Adrenal gland (tissue), 12 donors: ENCODE results near the gene DLK1. TPM values are rescaled to one million over a fixed set of nuclear protein-coding genes. Genes with fewer than 3 reads are reported as not detected.

Experiments used
- DNase-seq, 7 donors: peaks; one replicate each; pipeline ENCODE4 v3.0.0-alpha.2; 2019 to 2020
- H3K27ac ChIP-seq, 5 donors: fragments of 200-600 bp; sonication (generic) in 4 of 5; 1 replicate in 3 of 5; 2 replicates in 2 of 5; pipeline versions ENCODE4 v1.5.1 to v1.8.0; 2016 to 2020; ENCODE audit warnings: mild to moderate bottlenecking in 1 of 5
- H3K27me3 ChIP-seq: fragments of 200-600 bp; 2 replicates; pipeline ENCODE4 v1.8.0; 2021
- H3K36me3 ChIP-seq, 2 donors: fragments of 200-600 bp; replicated peaks in 1 of 2; 1 replicate in 1 of 2; 2 replicates in 1 of 2; pipeline versions ENCODE4 v1.5.1 to v1.8.0; 2018 to 2022
- H3K4me1 ChIP-seq, 2 donors: fragments of 200-600 bp; replicated peaks in 1 of 2; 1 replicate in 1 of 2; 2 replicates in 1 of 2; pipeline versions ENCODE4 v1.5.1 to v1.8.0; 2018 to 2021
- H3K4me3 ChIP-seq, 4 donors: fragments of 200-600 bp; sonication (generic) in 3 of 4; one replicate each; pipeline ENCODE4 v1.5.1; 2016 to 2018
- H3K9me3 ChIP-seq, 3 donors: fragments of 200-600 bp; sonication (generic) in 1 of 3; replicated peaks in 1 of 3; 1 replicate in 2 of 3; 2 replicates in 1 of 3; pipeline versions ENCODE4 v1.5.1 to v1.8.0; 2016 to 2021
- POLR2A ChIP-seq, 2 donors: fragments of 450-650 bp; IDR thresholded peaks; one replicate each; pipeline ENCODE4 v1.6.1; 2017; ENCODE audit warnings: antibody characterized with exemption in 2 of 2, mild to moderate bottlenecking in 2 of 2, moderate library complexity in 1 of 2
- WGBS, 4 donors: extraction: QIAGEN DNeasy Blood & Tissue Kit in 2 of 4; methylation state at CpG; one replicate each; pipeline versions ENCODE4 v1.1.5 to v1.1.7; 2013 to 2017; 5-methylcytosine and 5-hydroxymethylcytosine counted together
- intact Hi-C, 2 donors: fragments of 100-400 bp; cut with DNase I; formaldehyde crosslinking; loops; one replicate each; pipeline versions ENCODE4 v1.14.1 to v1.15.0; 2022 to 2023
- polyA plus RNA-seq, 3 donors: library from polyadenylated mRNA; stranded (reverse); fragments of 200-250 nt in 2 of 3; fragments of 350-450 nt in 1 of 3; fragmentation: Illumina TruSeq in 1 of 3; extraction: RNeasy Lipid Tissue Mini Kit (QIAGEN cat#74804) in 1 of 3; gene quantifications; one replicate each; pipeline ENCODE4 v1.2.3, GENCODE V29; 2013 to 2014
- total RNA-seq, 9 donors: library from RNA; depleted of rRNA in 4 of 9; stranded (reverse); fragments of >200 nt in 4 of 9; fragments of 120-200 nt in 1 of 9; fragmentation: NEBNext Ultra II Directional in 1 of 9; extraction: Animal tissue kit (Norgen Biotek cat#: 25700) in 1 of 9; gene quantifications; one replicate each; pipeline versions ENCODE4 v1.1.0 to v1.2.4, GENCODE V29; 2013 to 2023
- TF ChIP-seq, protein P1 (sequence below), 6 experiments: fragments of 450-650 bp in 4 of 6; fragments of 200-600 bp in 2 of 6; sonication (generic) in 1 of 6; IDR thresholded peaks; 1 replicate in 5 of 6; 2 replicates in 1 of 6; pipeline versions ENCODE4 v1.5.1 to v1.8.0; 2016 to 2021; ENCODE audit warnings: antibody characterized with exemption in 6 of 6, mild to moderate bottlenecking in 2 of 6, moderate library complexity in 1 of 6
- donor health status: healthy with polysubstance abuse.
- donor health status: Bipolar disorder and iron deficiency.
- donor health status: DM: yes; HTN: yes; CAD: no.
- donor health status: DM: no; HTN: no; CAD: no.
- donor health status: DM: no; HTN: no; CAD: no.
- donor health status: DM: yes; HTN: yes; CAD: no.

Gene DLK1
- total and polyA plus RNA-seq, 12 donors = 426 to 2,787 (median 1,682) TPM

GRCh38 chr14:100777818-100778525 is 51.3 kb downstream of the DLK1 start:
- H3K4me3 ChIP-seq = no peak overlapping the region
- intact Hi-C loops = no loop called here
- no peaks in the 10 kb centered on the region for H3K36me3 ChIP-seq
- H3K27me3 ChIP-seq = no peaks in the 10 kb centered on the region
- H3K9me3 ChIP-seq = no peaks in the 10 kb centered on the region
- H3K27ac ChIP-seq = no peak overlapping the region
- 83 to 88% (median 85%) methylated on average over 22 of the region's 22 CpGs for WGBS, 4 donors
- no peaks in the 10 kb centered on the region for H3K4me1 ChIP-seq
- DNase-seq = peak in 3 of 7 donors; percentile 6 to 46 (median 7)
- no peak for TF ChIP-seq POLR2A (IDR thresholded peaks at IDR 0.05)
- TF ChIP-seq, protein P1, sequence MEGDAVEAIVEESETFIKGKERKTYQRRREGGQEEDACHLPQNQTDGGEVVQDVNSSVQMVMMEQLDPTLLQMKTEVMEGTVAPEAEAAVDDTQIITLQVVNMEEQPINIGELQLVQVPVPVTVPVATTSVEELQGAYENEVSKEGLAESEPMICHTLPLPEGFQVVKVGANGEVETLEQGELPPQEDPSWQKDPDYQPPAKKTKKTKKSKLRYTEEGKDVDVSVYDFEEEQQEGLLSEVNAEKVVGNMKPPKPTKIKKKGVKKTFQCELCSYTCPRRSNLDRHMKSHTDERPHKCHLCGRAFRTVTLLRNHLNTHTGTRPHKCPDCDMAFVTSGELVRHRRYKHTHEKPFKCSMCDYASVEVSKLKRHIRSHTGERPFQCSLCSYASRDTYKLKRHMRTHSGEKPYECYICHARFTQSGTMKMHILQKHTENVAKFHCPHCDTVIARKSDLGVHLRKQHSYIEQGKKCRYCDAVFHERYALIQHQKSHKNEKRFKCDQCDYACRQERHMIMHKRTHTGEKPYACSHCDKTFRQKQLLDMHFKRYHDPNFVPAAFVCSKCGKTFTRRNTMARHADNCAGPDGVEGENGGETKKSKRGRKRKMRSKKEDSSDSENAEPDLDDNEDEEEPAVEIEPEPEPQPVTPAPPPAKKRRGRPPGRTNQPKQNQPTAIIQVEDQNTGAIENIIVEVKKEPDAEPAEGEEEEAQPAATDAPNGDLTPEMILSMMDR (IDR thresholded peaks at IDR 0.05) = no peak

DNA sequence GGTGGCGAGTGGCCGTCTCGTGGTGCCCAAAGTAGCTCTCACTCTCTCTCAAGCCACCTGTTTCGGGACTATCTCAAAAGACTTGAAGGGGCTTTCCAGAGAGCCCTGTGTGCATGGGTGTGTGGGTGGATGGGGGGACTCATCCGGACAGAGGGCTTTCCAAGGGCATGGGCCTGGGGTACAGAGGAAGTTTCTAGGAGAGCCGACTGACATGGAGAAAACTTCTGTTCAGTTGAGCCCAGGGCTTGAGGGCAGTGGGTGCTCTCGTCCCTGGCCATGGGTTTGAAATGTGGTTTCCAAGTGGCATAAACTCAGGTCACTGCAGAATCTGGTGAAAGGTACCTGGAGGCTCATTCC is 51.8 kb downstream of the DLK1 start:
- no peaks in the 10 kb centered on the region for H3K9me3 ChIP-seq

DNA sequence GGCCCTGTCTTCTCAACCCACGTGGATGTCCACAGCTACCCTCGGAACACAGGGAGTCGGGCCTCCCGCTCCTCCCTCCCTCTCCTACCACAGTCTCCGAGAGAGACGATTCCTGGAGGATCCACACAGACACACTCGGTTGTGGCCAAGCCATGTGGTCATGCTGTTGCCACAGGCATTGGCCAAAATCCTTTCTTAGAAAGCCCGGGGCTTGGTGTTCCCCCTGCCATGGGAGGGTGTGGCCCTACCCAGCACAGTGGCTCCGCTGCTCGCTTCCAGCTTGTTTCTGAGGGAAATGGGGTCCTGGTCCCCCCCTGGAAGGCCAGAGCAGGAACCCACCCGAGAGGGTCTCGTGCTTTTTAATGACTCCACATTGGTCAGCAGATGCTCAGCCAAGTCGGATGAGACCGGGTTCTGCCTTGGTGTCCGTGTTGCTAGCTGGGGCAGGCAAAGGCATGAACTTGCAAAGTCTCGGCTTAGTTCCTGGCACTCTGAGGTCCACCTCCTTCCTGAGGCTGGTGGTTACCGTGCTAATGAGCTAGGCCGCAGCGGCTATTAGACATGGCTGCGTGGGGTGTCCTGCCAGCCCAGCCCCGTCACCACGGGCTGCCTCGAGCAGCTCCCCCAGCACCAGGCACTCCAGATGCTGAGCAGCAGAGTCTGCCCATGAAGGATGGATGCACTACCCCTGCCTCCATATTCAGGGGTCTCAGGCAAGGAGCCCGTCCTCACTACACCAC is 52.4 kb downstream of the DLK1 start:
- no peak overlapping the region for H3K4me3 ChIP-seq
- WGBS, 4 donors = 92 to 96% (median 94%) methylated on average over 19 to 24 of the region's 24 CpGs
- TF ChIP-seq POLR2A (IDR thresholded peaks at IDR 0.05) = no peak
- TF ChIP-seq, protein P1 (IDR thresholded peaks at IDR 0.05) = no peak
- H3K36me3 ChIP-seq = no peaks in the 10 kb centered on the region
- no peaks in the 10 kb centered on the region for H3K27me3 ChIP-seq
- no peaks in the 10 kb centered on the region for H3K4me1 ChIP-seq
- intact Hi-C loops = no loop called here
- H3K9me3 ChIP-seq = no peaks in the 10 kb centered on the region
- peak in 2 of 7 donors; percentile 14 to 49 for DNase-seq
- H3K27ac ChIP-seq = no peak overlapping the region

More for the DNA sequence above, 51.8 kb downstream of the DLK1 start:
- 83 to 95% (median 90%) methylated on average over 7 of the region's 7 CpGs for WGBS, 4 donors
- Histone ChIP-seq H3K36me3 (no peaks in the 10 kb centered on the region), H3K27ac (no peak overlapping the region), H3K4me1 (no peaks in the 10 kb centered on the region), H3K4me3 (no peak overlapping the region), H3K27me3 (no peaks in the 10 kb centered on the region)
- peak in 2 of 7 donors; percentile 5 to 45 for DNase-seq
- TF ChIP-seq, protein P1 (IDR thresholded peaks at IDR 0.05) = no peak
- TF ChIP-seq POLR2A (IDR thresholded peaks at IDR 0.05) = no peak
- intact Hi-C loops = no loop called here

DNA sequence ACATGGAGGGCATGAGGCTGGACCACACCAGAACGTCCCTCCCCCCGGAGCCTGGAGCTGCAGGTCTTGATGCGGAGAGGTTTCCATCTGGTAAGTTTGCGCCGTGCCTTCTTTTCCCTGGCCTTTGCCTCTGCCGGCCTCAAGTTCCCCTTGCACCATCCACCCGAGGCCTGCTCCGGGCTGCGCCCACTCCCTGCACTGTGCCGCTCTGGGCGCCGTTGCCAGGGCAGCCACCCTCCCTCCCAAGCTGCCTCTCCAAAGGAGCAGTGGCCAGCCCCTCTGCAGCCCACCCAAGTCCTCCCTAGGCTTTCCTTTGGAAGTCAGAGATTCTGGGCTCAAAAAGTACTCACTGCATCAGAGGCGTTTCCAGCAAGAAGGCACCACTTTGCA is 53.0 kb downstream of the DLK1 start:
- Histone ChIP-seq H3K36me3 (no peaks in the 10 kb centered on the region), H3K4me3 (no peak overlapping the region), H3K27me3 (no peaks in the 10 kb centered on the region), H3K27ac (no peak overlapping the region), H3K9me3 (no peaks in the 10 kb centered on the region), H3K4me1 (no peaks in the 10 kb centered on the region)
- intact Hi-C loops = no loop called here
- no peak for TF ChIP-seq POLR2A (IDR thresholded peaks at IDR 0.05)
- TF ChIP-seq, protein P1 (IDR thresholded peaks at IDR 0.05) = no peak
- DNase-seq = peak in 3 of 7 donors; percentile 9 to 48 (median 12)
- 94 to 97% (median 96%) methylated on average over 13 of the region's 13 CpGs for WGBS, 4 donors
